Renal pelvis (tissue), 4 donors: ENCODE measurements around the gene SCAMP5. TPM values are rescaled to one million over a fixed set of nuclear protein-coding genes. Genes with fewer than 3 reads are reported as not detected.

ENCODE experiments used
- DNase-seq: peaks from one replicate; pipeline ENCODE4 v3.0.0-alpha.2; 2013
- polyA plus RNA-seq, 3 donors: library from polyadenylated mRNA; unstranded; fragments of 120-200 nt; gene quantifications; one replicate each; pipeline ENCODE4 v1.2.1, GENCODE V29; 2013; ENCODE audit not compliant: insufficient read length in 3 of 3

SCAMP5 gene
- polyA plus RNA-seq, 3 donors: 23.9 to 30.2 (median 28.4) TPM

DNA sequence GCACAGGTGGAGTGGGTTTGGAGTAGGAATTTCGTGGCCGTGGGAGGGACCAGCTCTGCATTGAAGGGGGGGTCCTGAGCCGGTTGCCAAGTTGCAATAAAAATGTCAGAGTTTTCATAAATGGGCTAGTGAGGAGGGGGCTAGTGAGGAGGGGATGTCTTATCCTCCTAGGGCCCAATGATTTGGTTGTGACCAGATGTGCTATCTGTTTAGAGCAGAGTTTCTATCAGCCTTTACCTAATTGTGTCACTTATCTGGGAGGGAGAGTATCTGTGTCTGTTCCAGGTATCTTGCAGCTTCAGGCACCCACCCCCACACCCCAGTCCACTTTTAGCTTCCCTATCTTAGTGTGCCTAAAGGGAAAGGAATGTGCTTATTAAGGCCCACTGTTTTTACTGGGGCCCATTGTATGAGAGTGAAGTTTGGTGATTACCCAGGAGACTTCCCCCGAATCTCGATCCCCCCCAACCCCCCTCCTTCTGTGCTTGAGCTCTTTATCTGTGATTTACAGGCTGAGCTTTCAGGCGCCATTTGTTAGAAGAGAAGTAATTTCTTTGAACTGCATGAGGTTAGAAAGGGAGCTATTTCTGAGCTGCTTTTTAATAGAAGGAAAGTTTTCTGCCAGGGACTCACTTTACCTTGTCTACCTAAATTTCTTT is 70.6 kb downstream of the SCAMP5 start:
- no peak for DNase-seq

DNA sequence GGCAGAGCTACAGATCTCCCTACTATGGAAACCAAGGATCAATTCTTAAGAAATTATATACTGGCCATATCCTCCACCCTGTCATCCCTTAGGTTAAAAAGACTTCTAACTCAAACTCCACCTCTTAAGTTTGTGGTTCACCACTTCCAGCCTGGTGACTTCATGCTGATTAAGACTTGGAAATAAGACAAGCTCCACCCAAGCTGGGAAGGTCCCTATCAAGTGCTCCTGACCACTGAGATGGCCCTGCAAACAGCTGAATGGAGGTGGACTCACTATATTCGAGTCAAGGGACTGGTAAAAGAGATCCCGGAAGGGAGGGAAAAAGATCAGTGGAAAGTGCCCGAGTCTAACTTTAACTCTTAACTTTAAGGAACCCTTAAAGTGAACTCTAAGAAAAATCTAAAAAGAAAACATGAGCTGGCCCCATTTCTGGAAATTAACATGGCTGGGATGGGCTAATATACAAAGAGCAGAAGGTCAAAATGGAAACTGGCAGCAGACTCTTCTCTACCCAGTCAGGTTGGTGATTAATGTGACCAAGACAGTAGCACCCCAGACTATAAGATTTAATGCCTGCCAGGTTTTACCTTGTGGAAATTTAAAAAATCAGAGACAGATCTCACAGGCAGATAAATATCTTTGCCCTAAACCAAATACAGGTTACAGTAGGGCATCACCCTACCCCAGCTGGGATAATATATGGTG is 71.9 kb downstream of the SCAMP5 start:
- no peak for DNase-seq

GRCh38 chr15:75068748-75069147 is 73.4 kb downstream of the SCAMP5 start:
- no peak for DNase-seq

- DNase-seq: no peak
Observed at GRCh38 chr15:75069301-75069925, 74.0 kb downstream of the SCAMP5 start.

DNA sequence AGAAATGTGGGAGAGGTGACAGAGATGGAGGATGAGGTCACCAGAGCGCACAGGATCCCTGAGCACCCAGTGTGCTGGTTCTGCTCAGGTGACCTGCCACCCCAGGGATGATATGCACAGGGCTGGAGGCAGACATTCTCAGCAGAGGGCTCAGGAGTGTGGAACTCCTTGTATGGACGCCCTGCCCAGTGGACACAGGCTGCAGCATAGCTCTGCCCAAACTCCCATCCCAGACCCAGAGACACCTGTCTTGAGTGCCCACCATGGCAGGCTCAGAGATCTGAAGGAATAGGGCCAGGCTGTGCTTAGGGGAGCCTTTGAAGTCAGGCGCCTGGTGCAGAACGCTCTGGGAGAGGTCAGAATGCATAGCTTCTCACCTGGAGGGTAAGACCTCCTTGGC is 75.3 kb downstream of the SCAMP5 start:
- no peak for DNase-seq

Other genes with a start within 250 kb of the SCAMP5 start
- under 1 TPM; 0.09 to 0.21 (median 0.16) TPM for gene CYP1A2, start 246.7 kb upstream of the SCAMP5 start, polyA plus RNA-seq
- 10 to 100 TPM; 46.0 to 55.1 (median 47.9) TPM for gene CSK, start 213.5 kb upstream of the SCAMP5 start, polyA plus RNA-seq
- gene LMAN1L, start 182.7 kb upstream of the SCAMP5 start, polyA plus RNA-seq: under 1 TPM in 1 of 3 donors, not detected in 2; 0.04 TPM
- under 1 TPM in 2 of 3 donors, not detected in 1; 0.08 to 0.09 TPM for gene CPLX3, start 168.9 kb upstream of the SCAMP5 start, polyA plus RNA-seq
- 10 to 100 TPM; 33.2 to 34.3 (median 33.6) TPM for gene ULK3, start 152.4 kb upstream of the SCAMP5 start, polyA plus RNA-seq
- gene SCAMP2, start 122.2 kb upstream of the SCAMP5 start, polyA plus RNA-seq: 10 to 100 TPM; 75.6 to 77.7 (median 77.3) TPM
- 10 to 100 TPM; 62.3 to 80.8 (median 75.5) TPM for gene MPI, start 105.5 kb upstream of the SCAMP5 start, polyA plus RNA-seq
- 10 to 100 TPM; 51.4 to 60.6 (median 60.2) TPM for gene FAM219B, start 88.7 kb upstream of the SCAMP5 start, polyA plus RNA-seq
- 100 to 1,000 TPM; 181 to 230 (median 182) TPM for gene COX5A, start 57.5 kb upstream of the SCAMP5 start, polyA plus RNA-seq
- gene RPP25, start 38.8 kb upstream of the SCAMP5 start, polyA plus RNA-seq: 1 to 10 TPM; 2.5 to 3.9 (median 3.3) TPM
- gene PPCDC, start 28.0 kb downstream of the SCAMP5 start, polyA plus RNA-seq: 10 to 100 TPM; 12.1 to 16.9 (median 14.8) TPM
- 10 to 100 TPM; 10.4 to 13.1 (median 11.1) TPM for gene C15orf39, start 206.3 kb downstream of the SCAMP5 start, polyA plus RNA-seq